Kidney epithelial cell (primary cell): ENCODE results near the gene MAU2. TPM values are rescaled to one million over a fixed set of nuclear protein-coding genes. Genes with fewer than 3 reads are reported as not detected.
"Not testable (repeated sequence)": the region's sequence is repeated elsewhere in the genome, so short reads cannot be mapped to it uniquely, and the experiment has no call there.

Experiments used
- DNase-seq: peaks from one replicate; pipeline ENCODE4 v3.0.0-alpha.2; 2010; ENCODE audit warnings: low read depth
- H3K27me3 ChIP-seq: 2 replicates; pipeline ENCODE4 v1.6.0; 2011; ENCODE audit warnings: low read length; ENCODE audit not compliant: control insufficient read depth, insufficient read depth
- H3K36me3 ChIP-seq: 2 replicates; pipeline ENCODE4 v1.5.1; 2011; ENCODE audit warnings: low read length; ENCODE audit not compliant: control insufficient read depth, insufficient read depth
- H3K4me3 ChIP-seq: 2 replicates; pipeline ENCODE4 v1.5.1; 2011; ENCODE audit warnings: low read depth, mild to moderate bottlenecking, control low read depth, low read length
- CTCF ChIP-seq: IDR thresholded peaks from 2 replicates; pipeline ENCODE4 v1.5.1; 2011; ENCODE audit warnings: mild to moderate bottlenecking, moderate library complexity, low read length, control low read depth, inconsistent platforms; ENCODE audit not compliant: insufficient read depth, poor library complexity, severe bottlenecking
- total RNA-seq: library from RNA; depleted of rRNA; stranded (reverse); fragments of >200 nt; gene quantifications from 2 replicates; pipeline ENCODE4 v1.2.3, GENCODE V29; 2015

Gene MAU2
- total RNA-seq, 1 donor from 2014 or later, result 31.7 TPM

- TF ChIP-seq CTCF, result no peak
- Histone ChIP-seq H3K4me3 (no peak overlapping the region), H3K36me3 (peaks cover 9% of the 10 kb centered on the region), H3K27me3 (no peaks in the 10 kb centered on the region)
- DNase-seq, result no peak
These were observed 24.6 kb downstream of the MAU2 start for GRCh38 chr19:19345232-19345631.

GRCh38 chr19:19345970-19346369 is 25.3 kb downstream of the MAU2 start:
- Histone ChIP-seq H3K27me3 (no peaks in the 10 kb centered on the region), H3K36me3 (peaks cover 9% of the 10 kb centered on the region), H3K4me3 (no peak overlapping the region)
- no peak for TF ChIP-seq CTCF
- DNase-seq, result no peak

GRCh38 chr19:19347401-19348110 is 26.9 kb downstream of the MAU2 start:
- no peak for TF ChIP-seq CTCF
- Histone ChIP-seq H3K27me3 (no peaks in the 10 kb centered on the region), H3K4me3 (no peak overlapping the region), H3K36me3 (peaks cover 9% of the 10 kb centered on the region)
- DNase-seq, result no peak

- peaks cover 7% of the 10 kb centered on the region for H3K36me3 ChIP-seq
- no peak for DNase-seq
- no peak overlapping the region for H3K4me3 ChIP-seq
- H3K27me3 ChIP-seq, result no peaks in the 10 kb centered on the region
- TF ChIP-seq CTCF, result no peak
These were observed 27.6 kb downstream of the MAU2 start for GRCh38 chr19:19348266-19348665.

GRCh38 chr19:19349365-19349764 is 28.7 kb downstream of the MAU2 start:
- no peaks in the 10 kb centered on the region for H3K27me3 ChIP-seq
- peaks cover 10% of the 10 kb centered on the region for H3K36me3 ChIP-seq
- H3K4me3 ChIP-seq, result no peak overlapping the region
- no peak for DNase-seq
- TF ChIP-seq CTCF, result no peak

GRCh38 chr19:19350756-19351155 is 30.1 kb downstream of the MAU2 start:
- H3K27me3 ChIP-seq, H3K4me3 ChIP-seq, DNase-seq: not testable (repeated sequence)
- peaks cover 10% of the 10 kb centered on the region for H3K36me3 ChIP-seq
